Peyer's patch (tissue), 4 donors: ENCODE results near the gene RSPH3. TPM values are rescaled to one million over a fixed set of nuclear protein-coding genes. Genes with fewer than 3 reads are reported as not detected.
"Not testable (repeated sequence)": the region's sequence is repeated elsewhere in the genome, so short reads cannot be mapped to it uniquely, and the experiment has no call there.

ENCODE experiments used
- DNase-seq, 3 donors: peaks; one replicate each; pipeline ENCODE4 v3.0.0-alpha.2; 2017 to 2019
- H3K27ac ChIP-seq, 4 donors: fragments of 200-600 bp; sonication (generic); one replicate each; pipeline ENCODE4 v1.5.1; 2016 to 2019
- H3K27me3 ChIP-seq, 2 donors: fragments of 200-600 bp; sonication (generic); one replicate each; pipeline ENCODE4 v1.5.1; 2019
- H3K36me3 ChIP-seq, 3 donors: fragments of 200-600 bp; sonication (generic); one replicate each; pipeline ENCODE4 v1.5.1; 2016 to 2019
- H3K4me1 ChIP-seq, 4 donors: fragments of 200-600 bp; sonication (generic); one replicate each; pipeline ENCODE4 v1.5.1; 2016 to 2019
- H3K4me3 ChIP-seq, 4 donors: fragments of 200-600 bp; sonication (generic); 1 replicate in 3 of 4; 2 replicates in 1 of 4; pipeline ENCODE4 v1.5.1; 2016 to 2019; ENCODE audit warnings: mild to moderate bottlenecking in 1 of 4
- H3K9me3 ChIP-seq, 4 donors: fragments of 200-600 bp; sonication (generic); one replicate each; pipeline ENCODE4 v1.5.1; 2016 to 2019; ENCODE audit warnings: mild to moderate bottlenecking in 1 of 4
- POLR2A ChIP-seq, 2 donors: fragments of 450-650 bp; IDR thresholded peaks; one replicate each; pipeline ENCODE4 v1.5.1; 2017; ENCODE audit warnings: antibody characterized with exemption in 2 of 2, mild to moderate bottlenecking in 2 of 2, moderate library complexity in 2 of 2
- total RNA-seq, 4 donors: library from RNA; depleted of rRNA; stranded (reverse); fragments of >200 nt; gene quantifications; one replicate each; pipeline ENCODE4 v1.1.0, GENCODE V29; 2016
- TF ChIP-seq, protein P1 (sequence below), 6 experiments: fragments of 450-650 bp in 4 of 6; fragments of 200-600 bp in 2 of 6; sonication (generic) in 1 of 6; IDR thresholded peaks; one replicate each; pipeline ENCODE4 v1.5.1; 2017 to 2019; ENCODE audit warnings: antibody characterized with exemption in 6 of 6, mild to moderate bottlenecking in 3 of 6, moderate library complexity in 1 of 6

Gene RSPH3
- total RNA-seq, 4 donors from 2014 or later: 14.9 to 24.5 (median 20.1) TPM

DNA sequence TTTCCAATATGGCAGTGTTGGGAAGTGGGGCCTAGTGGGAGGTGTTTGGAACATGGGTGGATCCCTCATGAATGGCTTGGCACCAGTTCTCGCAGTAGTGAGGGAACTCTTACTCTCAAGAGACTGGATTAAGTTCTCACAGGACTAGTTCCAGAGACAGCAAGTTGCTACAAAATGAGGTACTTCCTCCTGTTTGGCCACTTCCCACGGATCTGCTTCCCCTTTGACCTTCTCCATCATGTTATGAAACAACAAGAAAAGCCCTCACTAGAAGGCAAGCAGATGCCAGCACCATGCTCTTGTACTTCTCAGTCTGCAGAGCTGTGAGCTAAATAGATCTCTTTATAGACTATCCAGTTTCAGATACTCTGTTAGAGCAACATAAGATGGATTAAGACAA, 3.1 kb downstream of the RSPH3 start:
- no peak overlapping the region for H3K4me3 ChIP-seq
- H3K27me3 ChIP-seq: no peaks in the 10 kb centered on the region
- no peak for TF ChIP-seq POLR2A (IDR thresholded peaks at IDR 0.05)
- TF ChIP-seq, protein P1, sequence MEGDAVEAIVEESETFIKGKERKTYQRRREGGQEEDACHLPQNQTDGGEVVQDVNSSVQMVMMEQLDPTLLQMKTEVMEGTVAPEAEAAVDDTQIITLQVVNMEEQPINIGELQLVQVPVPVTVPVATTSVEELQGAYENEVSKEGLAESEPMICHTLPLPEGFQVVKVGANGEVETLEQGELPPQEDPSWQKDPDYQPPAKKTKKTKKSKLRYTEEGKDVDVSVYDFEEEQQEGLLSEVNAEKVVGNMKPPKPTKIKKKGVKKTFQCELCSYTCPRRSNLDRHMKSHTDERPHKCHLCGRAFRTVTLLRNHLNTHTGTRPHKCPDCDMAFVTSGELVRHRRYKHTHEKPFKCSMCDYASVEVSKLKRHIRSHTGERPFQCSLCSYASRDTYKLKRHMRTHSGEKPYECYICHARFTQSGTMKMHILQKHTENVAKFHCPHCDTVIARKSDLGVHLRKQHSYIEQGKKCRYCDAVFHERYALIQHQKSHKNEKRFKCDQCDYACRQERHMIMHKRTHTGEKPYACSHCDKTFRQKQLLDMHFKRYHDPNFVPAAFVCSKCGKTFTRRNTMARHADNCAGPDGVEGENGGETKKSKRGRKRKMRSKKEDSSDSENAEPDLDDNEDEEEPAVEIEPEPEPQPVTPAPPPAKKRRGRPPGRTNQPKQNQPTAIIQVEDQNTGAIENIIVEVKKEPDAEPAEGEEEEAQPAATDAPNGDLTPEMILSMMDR (IDR thresholded peaks at IDR 0.05): no peak
- peaks cover 0 to 14% (median 0%) of the 10 kb centered on the region in 3 donors for H3K36me3 ChIP-seq
- no peak for DNase-seq
- peaks cover 0 to 12% (median 0%) of the 10 kb centered on the region in 4 donors for H3K4me1 ChIP-seq
- no peaks in the 10 kb centered on the region for H3K9me3 ChIP-seq
- H3K27ac ChIP-seq: no peak overlapping the region

- TF ChIP-seq, protein P1 (IDR thresholded peaks at IDR 0.05): no peak
- TF ChIP-seq POLR2A (IDR thresholded peaks at IDR 0.05): no peak
These were observed 6.4 kb downstream of the RSPH3 start for GRCh38 chr6:158993639-158994038.

DNA sequence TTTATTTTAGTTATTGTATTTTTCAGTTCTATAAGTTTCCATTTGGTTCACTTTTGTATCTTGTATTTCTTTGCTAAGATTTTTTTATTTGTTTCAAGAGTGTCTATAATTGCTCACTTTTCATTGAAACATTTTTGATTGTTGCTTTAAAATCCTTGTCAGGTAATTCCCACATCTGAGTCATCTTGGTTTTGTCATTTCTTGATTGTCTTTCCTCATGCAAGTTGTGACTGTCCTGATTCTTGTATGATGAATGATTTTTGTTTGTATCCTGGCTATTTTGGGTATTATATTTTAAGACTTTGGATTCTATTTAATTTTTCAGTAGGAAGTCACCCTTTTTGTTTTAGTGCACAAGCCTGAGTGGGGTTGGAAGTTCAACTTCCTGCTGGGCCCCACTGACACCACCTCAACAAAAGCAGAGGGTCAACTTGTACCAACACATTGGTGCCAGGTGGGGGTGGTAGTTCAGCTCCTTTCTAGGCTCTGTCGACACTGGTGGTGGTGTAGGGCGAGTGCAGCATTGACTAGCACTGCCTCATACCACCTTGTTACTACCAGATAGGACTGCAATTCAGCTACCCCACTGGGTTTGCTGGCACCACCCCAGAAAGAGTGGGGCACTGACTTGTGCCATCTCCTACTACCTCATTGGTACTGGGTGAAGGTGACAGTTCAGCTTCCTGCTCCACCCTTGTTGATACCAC, 8.8 kb downstream of the RSPH3 start:
- no peak for TF ChIP-seq POLR2A (IDR thresholded peaks at IDR 0.05)
- TF ChIP-seq, protein P1 (IDR thresholded peaks at IDR 0.05): no peak
- Histone ChIP-seq H3K9me3 (no peaks in the 10 kb centered on the region), H3K4me3 (no peak overlapping the region), H3K36me3 (peaks cover 0 to 14% (median 0%) of the 10 kb centered on the region in 3 donors), H3K27ac (no peak overlapping the region), H3K4me1 (peaks cover 0 to 4% (median 0%) of the 10 kb centered on the region in 4 donors), H3K27me3 (no peaks in the 10 kb centered on the region)
- DNase-seq: no peak

More at GRCh38 chr6:158993639-158994038, 6.4 kb downstream of the RSPH3 start:
- no peak overlapping the region for H3K4me3 ChIP-seq
- no peak for DNase-seq
- H3K9me3 ChIP-seq: no peaks in the 10 kb centered on the region
- H3K36me3 ChIP-seq: peaks cover 0 to 14% (median 0%) of the 10 kb centered on the region in 3 donors
- H3K4me1 ChIP-seq: peaks cover 0 to 8% (median 0%) of the 10 kb centered on the region in 4 donors
- H3K27ac ChIP-seq: no peak overlapping the region
- no peaks in the 10 kb centered on the region for H3K27me3 ChIP-seq

DNA sequence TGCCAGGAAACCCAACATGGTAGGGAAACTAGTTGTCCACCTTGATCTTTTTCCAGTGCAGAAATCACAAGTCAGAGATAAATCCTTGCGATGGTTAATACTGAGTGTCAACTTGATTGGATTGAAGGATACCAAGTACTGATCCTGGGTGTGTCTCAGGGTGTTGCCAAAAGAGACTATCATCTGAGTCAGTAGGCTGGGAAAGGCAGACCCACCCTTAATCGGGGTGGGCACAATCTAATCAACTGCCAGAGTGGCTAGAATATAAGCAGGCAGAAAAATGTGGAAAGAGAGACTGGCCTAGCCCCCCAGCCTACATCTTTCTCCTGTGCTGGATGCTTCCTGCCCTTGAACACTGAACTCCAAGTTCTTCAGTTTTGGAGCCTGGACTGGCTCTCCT, 10.3 kb downstream of the RSPH3 start:
- not testable (repeated sequence) for H3K27me3 ChIP-seq, H3K9me3 ChIP-seq, H3K4me3 ChIP-seq, DNase-seq, H3K27ac ChIP-seq, H3K4me1 ChIP-seq
- H3K36me3 ChIP-seq: peaks cover 0 to 14% (median 0%) of the 10 kb centered on the region in 3 donors

GRCh38 chr6:158988477-158988876, 11.5 kb downstream of the RSPH3 start:
- no peak overlapping the region for H3K27ac ChIP-seq
- no peak overlapping the region for H3K4me3 ChIP-seq
- peaks cover 0 to 12% (median 0%) of the 10 kb centered on the region in 3 donors for H3K36me3 ChIP-seq
- no peaks in the 10 kb centered on the region for H3K9me3 ChIP-seq
- no peaks in the 10 kb centered on the region for H3K4me1 ChIP-seq
- H3K27me3 ChIP-seq: no peaks in the 10 kb centered on the region
- DNase-seq: no peak
- TF ChIP-seq POLR2A (IDR thresholded peaks at IDR 0.05): no peak
- TF ChIP-seq, protein P1 (IDR thresholded peaks at IDR 0.05): no peak

DNA sequence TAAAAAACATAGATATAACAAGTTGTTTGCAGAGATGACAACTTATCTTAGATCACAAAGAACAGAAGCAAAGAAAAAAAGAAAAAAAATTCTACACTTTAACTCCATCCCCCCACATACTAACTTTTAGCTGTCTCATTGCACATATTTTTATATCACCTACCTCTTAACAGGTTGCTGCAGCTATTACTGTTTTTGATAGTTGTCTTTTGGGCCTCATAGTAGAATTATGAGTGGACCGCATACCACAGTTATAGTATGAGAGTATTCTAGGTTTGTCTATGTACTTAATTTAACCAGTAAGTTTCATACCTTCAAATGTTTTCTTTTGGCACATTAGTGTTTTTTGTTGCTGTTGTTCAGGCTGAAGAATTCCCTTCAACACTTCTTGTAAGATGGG, 12.3 kb downstream of the RSPH3 start:
- Histone ChIP-seq H3K36me3 (peaks cover 0 to 7% (median 0%) of the 10 kb centered on the region in 3 donors), H3K9me3 (no peaks in the 10 kb centered on the region), H3K4me3 (no peak overlapping the region), H3K27ac (no peak overlapping the region), H3K27me3 (no peaks in the 10 kb centered on the region), H3K4me1 (no peaks in the 10 kb centered on the region)
- no peak for DNase-seq
- no peak for TF ChIP-seq POLR2A (IDR thresholded peaks at IDR 0.05)
- TF ChIP-seq, protein P1 (IDR thresholded peaks at IDR 0.05): no peak
